GM19397 (cell line): ENCODE data around the gene RNU7-1.

Source experiments
- ATAC-seq: cut with Tn5 transposase; IDR thresholded peaks from one replicate; pipeline ENCODE4 v1.9.1; 2021; ENCODE audit warnings: mild to moderate bottlenecking, moderate library complexity; ENCODE audit not compliant: unreplicated experiment

The RNU7-1 gene

GRCh38 chr12:6952121-6952862, 8.7 kb downstream of the RNU7-1 start:
- no peak for ATAC-seq

- no peak for ATAC-seq
These were observed 9.3 kb downstream of the RNU7-1 start for GRCh38 chr12:6952863-6953441.

GRCh38 chr12:6953442-6954315, 10.1 kb downstream of the RNU7-1 start:
- ATAC-seq = peak; percentile 51

- ATAC-seq = no peak
These were observed 10.9 kb downstream of the RNU7-1 start for GRCh38 chr12:6954316-6955107.

GRCh38 chr12:6955108-6956020, 11.7 kb downstream of the RNU7-1 start:
- no peak for ATAC-seq

- ATAC-seq = no peak
These were observed 12.6 kb downstream of the RNU7-1 start for GRCh38 chr12:6956021-6956727.

GRCh38 chr12:6957151-6957701, 13.6 kb downstream of the RNU7-1 start:
- ATAC-seq = no peak

- ATAC-seq = no peak
These were observed 14.4 kb downstream of the RNU7-1 start for GRCh38 chr12:6957741-6958608.

GRCh38 chr12:6958609-6959057, 15.0 kb downstream of the RNU7-1 start:
- ATAC-seq = no peak

- ATAC-seq = peak; percentile 54
These were observed 15.6 kb downstream of the RNU7-1 start for GRCh38 chr12:6959058-6959804.

GRCh38 chr12:6959805-6960592, 16.4 kb downstream of the RNU7-1 start:
- no peak for ATAC-seq

GRCh38 chr12:6960593-6961277, 17.1 kb downstream of the RNU7-1 start:
- no peak for ATAC-seq

- ATAC-seq = no peak
These were observed 17.7 kb downstream of the RNU7-1 start for GRCh38 chr12:6961278-6961694.

- no peak for ATAC-seq
These were observed 18.2 kb downstream of the RNU7-1 start for GRCh38 chr12:6961695-6962284.

GRCh38 chr12:6962285-6963015, 18.8 kb downstream of the RNU7-1 start:
- no peak for ATAC-seq
